HG03342 (cell line): Measurements from ENCODE around the gene ASCC3.

Experiments used
- ATAC-seq: cut with Tn5 transposase; IDR thresholded peaks from one replicate; pipeline ENCODE4 v1.9.1; 2021; ENCODE audit warnings: mild to moderate bottlenecking, moderate library complexity; ENCODE audit not compliant: unreplicated experiment

Gene ASCC3

GRCh38 chr6:100730001-100730980, 150.8 kb downstream of the ASCC3 start:
- no peak for ATAC-seq

GRCh38 chr6:100726666-100727065, 154.5 kb downstream of the ASCC3 start:
- no peak for ATAC-seq

DNA sequence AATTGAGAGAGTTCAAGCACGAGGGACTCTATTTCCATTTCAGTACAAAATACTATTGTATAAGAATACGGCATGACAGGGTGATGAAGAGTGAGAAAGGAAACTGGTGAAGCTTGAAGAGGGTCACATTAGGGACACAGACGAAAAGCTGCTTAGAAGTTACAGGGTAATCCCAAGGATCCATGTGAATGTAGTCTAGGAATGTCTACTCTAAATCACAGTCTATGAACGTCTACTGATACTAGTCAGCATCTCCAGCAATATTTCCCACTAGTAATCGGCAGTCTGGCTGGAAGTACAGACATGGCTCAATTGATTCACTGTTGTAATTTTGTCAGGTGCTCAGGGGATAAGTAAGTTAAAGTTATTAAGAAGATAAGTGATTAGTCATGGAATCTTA, 156.4 kb downstream of the ASCC3 start:
- no peak for ATAC-seq

GRCh38 chr6:100724222-100724621, 156.9 kb downstream of the ASCC3 start:
- ATAC-seq, result no peak

DNA sequence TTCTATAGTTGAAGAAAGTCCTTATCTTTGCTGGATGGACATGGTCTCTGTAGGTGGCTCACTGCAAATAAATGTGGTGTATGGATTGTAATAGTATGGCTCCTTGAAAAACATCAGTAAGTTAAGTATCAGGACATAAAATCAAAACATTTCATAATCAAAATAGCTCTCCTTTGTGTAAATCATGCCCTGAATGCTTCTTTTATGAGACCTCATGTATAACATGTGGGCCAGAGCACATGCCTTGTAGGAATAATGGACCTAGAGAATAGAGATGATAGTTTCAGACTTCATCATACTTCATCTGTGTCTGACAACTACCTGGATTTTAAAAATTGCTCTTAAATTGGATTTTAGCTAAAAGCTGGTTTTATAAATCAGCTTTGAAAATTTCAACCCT, 159.9 kb downstream of the ASCC3 start:
- no peak for ATAC-seq

DNA sequence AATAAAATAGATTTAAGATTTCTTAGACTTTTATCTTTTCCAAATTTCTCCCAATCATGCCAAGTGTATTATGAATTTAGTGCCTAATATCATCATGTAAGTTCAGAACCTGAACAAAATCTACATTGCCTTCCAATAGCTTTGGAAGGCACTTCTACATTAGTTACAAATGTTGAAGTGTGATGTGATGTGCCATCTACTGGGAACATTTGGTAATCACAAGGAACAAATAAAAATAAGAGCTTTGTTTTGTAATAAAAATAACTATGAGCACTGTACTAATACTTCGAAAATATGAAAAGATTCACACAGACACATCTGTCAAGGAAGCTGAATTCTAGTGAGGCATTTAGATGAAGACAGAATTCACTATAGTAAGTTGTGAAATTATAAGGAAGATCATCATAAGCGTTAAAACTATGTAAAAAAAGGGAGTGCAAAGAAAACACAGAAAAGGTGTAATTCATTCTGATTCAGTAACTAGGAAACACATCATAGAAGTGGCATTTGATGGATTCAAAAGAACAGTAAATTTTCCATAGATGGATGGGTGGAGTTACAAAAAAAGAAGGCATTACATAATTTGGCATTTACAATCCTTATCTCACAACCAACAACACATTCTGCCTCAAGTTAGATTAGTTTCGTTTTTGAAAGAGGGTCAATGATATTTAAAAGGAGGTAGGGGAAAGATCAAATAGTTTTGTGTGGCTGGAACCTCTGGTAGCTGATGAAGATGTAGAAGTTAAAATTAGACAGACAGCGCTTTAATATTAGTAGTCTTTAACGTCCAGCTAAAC, 161.0 kb downstream of the ASCC3 start:
- no peak for ATAC-seq

DNA sequence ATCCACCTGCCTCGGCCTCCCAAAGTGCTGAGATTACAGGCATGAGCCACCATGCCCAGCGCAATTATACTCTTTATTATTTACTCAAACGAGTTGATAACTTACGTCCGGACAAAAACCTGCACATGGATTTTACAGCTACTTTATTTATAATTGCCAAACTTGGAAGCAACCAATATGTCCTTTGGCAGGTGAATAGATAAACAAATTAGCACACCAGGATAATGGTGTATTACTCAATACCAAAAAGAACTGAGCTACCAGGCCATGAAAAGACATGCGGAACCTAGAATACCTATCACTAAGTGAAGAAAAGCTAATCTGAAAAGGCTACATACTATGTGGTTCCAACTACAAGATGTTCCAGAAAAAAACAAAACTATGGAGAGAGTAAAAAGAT, 168.1 kb downstream of the ASCC3 start:
- ATAC-seq, result no peak

GRCh38 chr6:100706491-100706890, 174.6 kb downstream of the ASCC3 start:
- no peak for ATAC-seq

GRCh38 chr6:100704961-100705360, 176.2 kb downstream of the ASCC3 start:
- no peak for ATAC-seq

DNA sequence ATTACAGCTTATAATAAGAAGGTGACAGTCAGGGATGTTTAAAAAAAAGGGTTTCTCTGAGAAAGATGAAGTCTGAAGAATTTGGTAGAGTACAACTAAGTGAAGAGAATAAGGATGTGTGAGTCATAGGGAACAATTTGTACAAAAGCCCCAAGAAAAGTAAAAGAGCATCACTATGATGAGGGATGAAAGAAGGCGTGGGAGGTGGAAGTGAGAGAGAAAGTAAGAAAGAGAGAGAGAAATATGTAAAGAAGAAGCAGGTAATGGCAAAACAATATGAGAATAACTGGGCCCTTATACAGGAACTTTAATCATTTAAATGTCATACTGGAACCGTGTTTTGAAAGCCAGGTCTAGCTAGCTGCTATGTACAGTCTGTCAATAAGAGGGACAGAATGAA, 179.4 kb downstream of the ASCC3 start:
- ATAC-seq, result no peak

DNA sequence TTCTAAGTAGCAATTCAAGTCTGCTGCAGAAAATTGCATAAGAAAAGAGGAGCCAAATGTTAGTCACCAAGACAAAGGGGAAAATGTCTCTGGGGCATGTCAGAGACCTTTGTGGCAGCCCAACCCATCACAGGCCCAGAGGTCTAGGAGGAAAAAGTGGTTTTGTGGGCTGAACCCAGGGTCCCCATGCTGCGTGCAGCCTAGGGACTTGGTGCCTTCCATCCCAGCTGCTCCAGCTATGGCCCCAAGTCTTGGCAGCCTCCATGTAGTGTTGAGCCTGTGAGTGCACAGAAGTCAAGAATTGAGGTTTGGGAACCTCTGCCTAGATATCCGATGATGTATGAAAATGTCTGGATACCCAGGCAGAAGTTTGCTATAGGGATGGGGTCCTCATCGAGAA, 181.1 kb downstream of the ASCC3 start:
- ATAC-seq, result no peak

GRCh38 chr6:100695445-100695844, 185.7 kb downstream of the ASCC3 start:
- ATAC-seq, result no peak

DNA sequence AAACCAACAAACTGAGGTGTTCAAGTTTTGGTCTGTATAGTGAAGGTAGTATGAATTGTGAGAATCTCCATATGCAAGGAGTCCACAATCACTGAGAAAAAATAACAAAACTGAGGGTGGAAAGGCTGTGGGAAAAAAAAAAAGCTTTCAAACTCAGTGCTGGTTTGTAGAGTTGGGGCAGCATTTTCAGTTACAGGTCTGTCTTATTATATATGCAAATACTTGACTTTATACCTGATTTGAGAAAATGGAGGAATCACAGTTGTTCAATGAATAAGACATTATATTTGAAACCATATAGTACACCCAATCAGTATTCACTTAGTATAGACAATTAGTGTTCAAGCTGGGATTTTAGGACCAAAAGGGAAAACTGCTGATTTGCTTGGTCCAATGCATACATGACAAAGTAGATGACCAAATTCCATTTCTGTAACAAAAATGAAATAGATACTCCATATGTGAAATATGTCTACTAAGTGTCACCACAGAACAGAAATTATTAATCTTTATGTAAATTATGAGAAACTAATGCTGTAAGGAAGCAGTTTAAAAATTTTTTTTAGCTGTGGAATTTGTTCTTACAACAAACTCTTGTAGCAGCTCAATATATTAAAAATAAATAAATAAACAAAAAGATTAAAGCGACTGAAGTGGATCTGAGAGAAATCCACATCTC, 187.7 kb downstream of the ASCC3 start:
- no peak for ATAC-seq

GRCh38 chr6:100691972-100692371, 189.2 kb downstream of the ASCC3 start:
- ATAC-seq, result no peak

DNA sequence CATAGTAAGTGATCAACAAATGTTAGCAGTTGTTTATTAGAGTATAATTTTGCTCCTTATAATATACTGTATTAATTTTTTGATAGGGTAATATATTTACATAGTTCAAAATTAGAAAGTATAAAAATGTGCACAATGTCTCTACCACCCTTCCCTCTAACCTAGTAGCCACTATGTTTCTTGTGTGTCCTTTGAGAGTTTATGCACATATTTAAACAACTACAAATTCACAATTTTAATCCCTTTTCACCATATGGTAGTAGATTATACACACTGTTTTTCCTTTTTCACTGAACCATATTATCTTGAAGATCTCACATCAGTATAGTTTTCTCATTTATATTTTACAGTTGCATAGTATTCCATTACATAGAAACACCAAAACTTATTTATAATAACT, 194.9 kb downstream of the ASCC3 start:
- no peak for ATAC-seq

- no peak for ATAC-seq
Observed at GRCh38 chr6:100685747-100686146, 195.4 kb downstream of the ASCC3 start.

- no peak for ATAC-seq
Observed at GRCh38 chr6:100680163-100680562, 201.0 kb downstream of the ASCC3 start.

- no peak for ATAC-seq
Observed at GRCh38 chr6:100678027-100678426, 203.1 kb downstream of the ASCC3 start.

DNA sequence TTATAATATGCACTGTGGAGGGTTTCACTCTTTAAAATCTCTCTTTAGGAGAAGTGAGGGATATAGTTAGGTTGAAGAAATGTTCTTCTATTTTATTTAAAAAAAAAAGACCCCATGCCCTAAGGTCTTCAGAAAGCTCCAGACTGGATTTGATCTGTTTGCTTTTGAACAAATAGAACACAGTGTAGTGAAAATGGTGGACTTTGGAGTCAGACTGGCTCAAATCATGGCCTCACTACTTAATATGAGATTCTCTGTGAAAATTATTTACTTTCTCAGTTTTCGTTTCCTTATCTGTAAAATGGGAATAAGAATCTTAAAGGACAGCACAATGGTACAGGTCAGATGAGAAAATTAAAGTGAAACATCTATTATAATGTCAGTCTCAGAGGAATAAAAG, 203.9 kb downstream of the ASCC3 start:
- no peak for ATAC-seq

GRCh38 chr6:100673641-100674040, 207.5 kb downstream of the ASCC3 start:
- no peak for ATAC-seq

DNA sequence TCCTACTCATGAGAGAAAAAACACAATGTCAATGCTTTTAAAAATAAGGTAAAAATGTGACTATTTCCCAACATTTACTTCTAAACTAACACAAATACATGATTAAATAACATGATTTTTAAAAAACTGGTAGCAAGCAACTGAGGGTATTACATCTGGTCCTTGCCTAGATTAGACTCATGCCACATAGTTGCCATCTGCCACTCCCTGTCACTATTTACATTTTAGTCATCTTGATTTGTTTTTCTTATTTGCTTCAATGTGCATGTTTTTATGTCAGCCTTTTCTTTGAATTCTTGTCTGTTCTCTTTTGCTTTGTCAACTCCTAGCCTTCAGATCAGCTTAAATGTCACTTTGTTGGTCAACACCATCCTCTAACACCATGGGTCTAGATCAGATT, 209.4 kb downstream of the ASCC3 start:
- no peak for ATAC-seq
